OCI-LY1 (cell line): Measurements from ENCODE around the gene BAIAP3.

Experiments
- H2AFZ ChIP-seq: fragments of 200-600 bp; sonication (generic), shearing (Covaris generic); 2 replicates; pipeline ENCODE4 v1.6.0; 2014; ENCODE audit warnings: antibody characterized with exemption, mild to moderate bottlenecking, low read length
- H3F3A ChIP-seq: fragments of 200-600 bp; sonication (generic), shearing (Covaris generic); 2 replicates; pipeline ENCODE4 v1.6.0; 2014; ENCODE audit warnings: mild to moderate bottlenecking, antibody characterized with exemption, low read length, moderate library complexity; ENCODE audit not compliant: insufficient read depth
- H3K27ac ChIP-seq: fragments of 200-600 bp; sonication (generic); 2 replicates; pipeline ENCODE4 v1.5.1; 2014; ENCODE audit warnings: low read length, mixed run types, mild to moderate bottlenecking, low read depth; ENCODE audit not compliant: poor library complexity, severe bottlenecking
- H3K27me3 ChIP-seq: fragments of 200-600 bp; sonication (generic); 2 replicates; pipeline ENCODE4 v1.6.0; 2014; ENCODE audit warnings: antibody characterized with exemption, mild to moderate bottlenecking, low read length, moderate library complexity; ENCODE audit not compliant: insufficient read depth
- H3K36me3 ChIP-seq: fragments of 200-600 bp; sonication (generic); 2 replicates; pipeline ENCODE4 v1.6.1; 2014; ENCODE audit warnings: mild to moderate bottlenecking, antibody characterized with exemption, low read length, moderate library complexity, mixed read lengths; ENCODE audit not compliant: insufficient read depth
- H3K4me1 ChIP-seq: fragments of 200-600 bp; sonication (generic); 2 replicates; pipeline ENCODE4 v1.5.1; 2014; ENCODE audit warnings: mild to moderate bottlenecking, low read length, moderate library complexity; ENCODE audit not compliant: insufficient read depth, severe bottlenecking
- H3K4me2 ChIP-seq: fragments of 200-600 bp; sonication (generic), shearing (Covaris generic); 2 replicates; pipeline ENCODE4 v1.6.1; 2014; ENCODE audit warnings: low read length
- H3K4me3 ChIP-seq: fragments of 200-600 bp; sonication (generic); 2 replicates; pipeline ENCODE4 v1.5.1; 2014; ENCODE audit warnings: low read length, low read depth, mild to moderate bottlenecking, mixed read lengths; ENCODE audit not compliant: poor library complexity, severe bottlenecking
- H3K79me2 ChIP-seq: fragments of 200-600 bp; shearing (Covaris generic); 2 replicates; pipeline ENCODE4 v1.6.1; 2016; ENCODE audit warnings: mixed run types, low read length, mixed read lengths; ENCODE audit not compliant: insufficient read depth
- H3K9ac ChIP-seq: fragments of 200-600 bp; sonication (generic), shearing (Covaris generic); 2 replicates; pipeline ENCODE4 v1.6.1; 2014; ENCODE audit warnings: mild to moderate bottlenecking, low read length, mixed read lengths
- H3K9me2 ChIP-seq: fragments of 200-600 bp; sonication (generic), shearing (Covaris generic); 2 replicates; pipeline ENCODE4 v1.6.1; 2014; ENCODE audit warnings: low read depth, mild to moderate bottlenecking, low read length, mixed read lengths
- H3K9me3 ChIP-seq: fragments of 200-600 bp; shearing (Covaris generic); 2 replicates; pipeline ENCODE4 v1.6.1; 2014; ENCODE audit warnings: low read length, mixed read lengths
- H4K20me1 ChIP-seq: fragments of 200-600 bp; sonication (generic), shearing (Covaris generic); 2 replicates; pipeline ENCODE4 v1.6.0; 2016; ENCODE audit warnings: mild to moderate bottlenecking, low read length; ENCODE audit not compliant: insufficient read depth
- CTCF ChIP-seq: fragments of 200-600 bp; sonication (generic), shearing (Covaris generic); IDR thresholded peaks from 2 replicates; pipeline ENCODE4 v1.5.1; 2017; ENCODE audit warnings: mild to moderate bottlenecking, antibody characterized with exemption, low read length, moderate library complexity, mixed read lengths
- EZH2 ChIP-seq: fragments of 200-600 bp; sonication (generic), shearing (Covaris generic); IDR thresholded peaks from 2 replicates; pipeline ENCODE4 v1.8.0; 2017; ENCODE audit warnings: borderline replicate concordance, mixed run types, mild to moderate bottlenecking, antibody characterized with exemption, low read length, moderate library complexity, mixed read lengths

The BAIAP3 gene

GRCh38 chr16:1340730-1341494 lies 7.5 kb downstream of the BAIAP3 start:
- Histone ChIP-seq H3F3A (no peaks in the 10 kb centered on the region; the same call in 1 of the 2 replicates), H3K4me3 (no peak overlapping the region), H3K4me2 (no peak overlapping the region), H3K9me3 (no peaks in the 10 kb centered on the region), H3K79me2 (no peaks in the 10 kb centered on the region), H3K27ac (no peak overlapping the region), H2AFZ (no peak overlapping the region), H3K9ac (no peak overlapping the region), H3K9me2 (no peaks in the 10 kb centered on the region), H4K20me1 (no peaks in the 10 kb centered on the region), H3K4me1 (peaks cover 28% of the 10 kb centered on the region), H3K27me3 (peaks cover 13% of the 10 kb centered on the region), H3K36me3 (no peaks in the 10 kb centered on the region)
- TF ChIP-seq EZH2 (no peak), CTCF (no peak)

- no peak overlapping the region for H3K9ac ChIP-seq
- no peaks in the 10 kb centered on the region for H3K9me3 ChIP-seq
- H2AFZ ChIP-seq, result no peak overlapping the region
- TF ChIP-seq EZH2 (no peak), CTCF (no peak)
- no peaks in the 10 kb centered on the region for H3K36me3 ChIP-seq
- H3K4me2 ChIP-seq, result peak overlapping the region; percentile 62; the same call in 1 of the 2 replicates
- no peaks in the 10 kb centered on the region for H3K9me2 ChIP-seq
- no peaks in the 10 kb centered on the region; the same call in 1 of the 2 replicates for H3F3A ChIP-seq
- H3K4me3 ChIP-seq, result no peak overlapping the region
- no peaks in the 10 kb centered on the region for H4K20me1 ChIP-seq
- H3K4me1 ChIP-seq, result peaks cover 28% of the 10 kb centered on the region
- H3K27me3 ChIP-seq, result peaks cover 4% of the 10 kb centered on the region; the same call in 1 of the 2 replicates
- no peak overlapping the region for H3K27ac ChIP-seq
- no peaks in the 10 kb centered on the region for H3K79me2 ChIP-seq
Measured at GRCh38 chr16:1341495-1342420, 8.3 kb downstream of the BAIAP3 start.

- Histone ChIP-seq H3K9me3 (no peaks in the 10 kb centered on the region), H3K4me3 (peak overlapping the region; percentile 44), H3K27ac (peak overlapping the region; percentile 41), H3K9ac (no peak overlapping the region), H4K20me1 (no peaks in the 10 kb centered on the region), H3K27me3 (peaks cover 4% of the 10 kb centered on the region; the same call in 1 of the 2 replicates), H3F3A (no peaks in the 10 kb centered on the region; the same call in 1 of the 2 replicates), H3K79me2 (no peaks in the 10 kb centered on the region), H3K4me1 (peaks cover 21% of the 10 kb centered on the region), H2AFZ (no peak overlapping the region), H3K9me2 (no peaks in the 10 kb centered on the region), H3K4me2 (peak overlapping the region; percentile 64), H3K36me3 (peaks cover under 1% of the 10 kb centered on the region; the same call in 1 of the 2 replicates)
- TF ChIP-seq CTCF (no peak), EZH2 (no peak)
Measured at GRCh38 chr16:1342526-1343427, 9.3 kb downstream of the BAIAP3 start.
